Activated gamma-delta T cell treated with Interleukin-2 at 50 U/mL for 16 hours (primary cell): ENCODE measurements around the gene EIF5A.

Experiments used
- DNase-seq: peaks from one replicate; pipeline ENCODE4 v3.0.0-alpha.2; 2020

EIF5A gene

DNA sequence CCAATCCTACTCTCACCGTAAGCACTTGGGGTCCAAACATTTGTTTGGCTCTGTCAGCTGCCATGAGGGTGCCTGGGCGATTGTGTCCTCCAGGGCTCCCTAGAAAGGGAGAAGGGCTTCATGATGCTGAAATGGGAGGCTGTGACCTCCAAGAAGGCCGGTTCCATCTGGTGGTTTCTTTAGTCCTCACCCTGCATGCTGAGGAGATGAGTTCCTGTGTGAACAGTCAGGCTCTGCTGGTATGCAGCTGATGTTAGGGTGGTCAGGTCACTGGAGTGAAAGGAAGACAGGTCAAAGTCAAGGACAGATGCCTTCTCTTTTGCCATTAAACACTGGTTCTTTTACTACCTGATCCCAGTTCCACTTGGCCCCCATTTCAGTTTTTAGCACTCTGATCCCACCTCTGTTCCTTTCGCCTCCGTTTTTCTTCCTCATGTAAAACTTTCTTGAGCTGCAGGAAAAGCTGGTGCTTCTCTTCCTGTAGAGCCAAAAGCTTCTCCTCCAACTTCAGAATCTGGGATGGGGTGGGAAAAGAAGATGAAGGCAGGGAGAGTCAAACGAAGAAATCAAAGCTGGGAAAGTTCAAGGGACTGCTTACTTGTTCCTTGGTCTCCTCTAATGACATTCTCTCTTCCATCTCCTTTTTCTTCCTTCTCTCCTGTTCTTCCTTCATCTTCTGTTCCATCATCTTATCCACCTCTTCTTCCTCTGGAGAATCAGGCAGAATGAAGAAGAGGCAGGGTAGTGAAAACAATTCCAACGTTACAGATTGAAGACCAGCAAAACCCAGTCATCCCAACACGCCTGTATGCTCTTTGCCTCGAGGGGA lies 6.7 kb downstream of the EIF5A start:
- DNase-seq, result no peak

DNA sequence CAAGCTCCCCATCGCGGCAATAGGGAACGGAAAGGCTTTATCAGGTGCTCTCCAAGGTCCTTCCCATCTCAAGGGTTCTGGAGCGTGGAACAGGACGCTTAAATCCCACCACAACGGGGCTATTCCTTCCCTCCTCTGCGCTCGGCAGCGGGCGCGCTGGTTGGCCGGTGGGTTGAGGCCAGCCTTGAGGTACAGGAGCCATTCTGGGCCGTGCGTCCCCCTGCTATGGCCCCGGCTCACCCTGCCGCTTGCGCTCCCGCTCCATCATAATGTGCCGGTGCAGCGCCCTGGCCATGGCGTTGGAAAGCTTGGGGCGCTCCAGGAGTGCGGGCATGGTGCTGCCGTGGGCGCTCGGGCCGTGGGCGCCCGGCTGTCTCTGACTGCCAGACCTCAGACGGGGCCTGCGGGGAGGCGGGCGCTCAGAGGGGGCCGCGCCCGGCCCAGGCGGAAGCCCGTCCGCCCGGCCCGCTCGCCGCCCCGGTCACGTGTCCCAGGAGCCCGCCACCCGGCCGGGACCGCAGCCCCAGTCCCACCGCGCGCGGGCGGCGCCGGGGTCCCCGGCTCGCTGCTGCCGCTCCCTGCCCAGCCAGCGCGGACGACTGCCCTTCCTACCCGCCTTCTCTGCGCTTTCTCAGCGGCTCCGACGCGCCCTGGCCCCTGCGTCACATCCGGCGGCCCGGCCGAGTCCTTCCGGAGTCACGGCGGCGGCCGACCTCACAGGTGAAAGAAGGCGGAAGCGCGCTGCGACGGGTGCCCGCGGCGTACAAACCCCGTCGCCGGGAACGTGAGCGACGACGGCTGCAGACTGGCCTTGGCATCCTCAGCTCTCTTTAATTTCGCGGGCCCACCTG lies 7.5 kb downstream of the EIF5A start, which contains the start of gene GPS2:
TSS of gene GPS2 (minus strand) at position 642 of the 851 bp plus-strand sequence. CDS start at position 334, 308 bp downstream.
- DNase-seq, result peak; percentile 92

DNA sequence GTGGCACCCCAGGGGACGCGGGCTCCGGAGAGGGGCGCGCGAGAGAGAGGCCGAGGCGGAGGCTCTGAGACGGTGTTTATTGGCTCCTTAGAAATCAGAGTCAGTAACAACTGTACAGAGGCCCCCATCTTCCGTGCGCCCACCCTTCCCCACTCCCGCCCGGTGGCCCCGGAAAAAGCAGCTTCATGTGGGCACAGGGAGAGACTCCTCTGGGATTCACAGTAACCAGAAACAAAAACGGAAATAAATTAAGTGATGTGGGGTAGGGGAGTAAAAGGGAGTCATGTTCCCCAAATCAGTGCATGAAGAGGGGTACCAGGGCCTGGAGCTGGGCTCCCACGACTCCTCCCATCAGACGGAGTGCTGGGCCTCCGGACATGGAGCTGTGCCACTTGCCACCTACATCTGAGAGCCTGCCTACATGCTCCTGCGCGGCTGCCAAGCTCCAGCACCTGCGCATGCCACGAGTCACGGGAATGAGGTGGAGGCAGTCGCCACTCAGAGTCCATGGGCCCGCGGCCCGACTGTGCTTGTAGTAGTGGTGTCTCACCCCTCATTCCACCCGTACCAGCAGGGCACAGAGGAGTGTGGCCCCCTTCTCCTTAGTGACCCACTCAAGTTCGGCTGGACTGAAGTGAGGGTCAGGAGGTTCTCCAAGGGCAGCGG lies 8.3 kb downstream of the EIF5A start:
- no peak for DNase-seq

DNA sequence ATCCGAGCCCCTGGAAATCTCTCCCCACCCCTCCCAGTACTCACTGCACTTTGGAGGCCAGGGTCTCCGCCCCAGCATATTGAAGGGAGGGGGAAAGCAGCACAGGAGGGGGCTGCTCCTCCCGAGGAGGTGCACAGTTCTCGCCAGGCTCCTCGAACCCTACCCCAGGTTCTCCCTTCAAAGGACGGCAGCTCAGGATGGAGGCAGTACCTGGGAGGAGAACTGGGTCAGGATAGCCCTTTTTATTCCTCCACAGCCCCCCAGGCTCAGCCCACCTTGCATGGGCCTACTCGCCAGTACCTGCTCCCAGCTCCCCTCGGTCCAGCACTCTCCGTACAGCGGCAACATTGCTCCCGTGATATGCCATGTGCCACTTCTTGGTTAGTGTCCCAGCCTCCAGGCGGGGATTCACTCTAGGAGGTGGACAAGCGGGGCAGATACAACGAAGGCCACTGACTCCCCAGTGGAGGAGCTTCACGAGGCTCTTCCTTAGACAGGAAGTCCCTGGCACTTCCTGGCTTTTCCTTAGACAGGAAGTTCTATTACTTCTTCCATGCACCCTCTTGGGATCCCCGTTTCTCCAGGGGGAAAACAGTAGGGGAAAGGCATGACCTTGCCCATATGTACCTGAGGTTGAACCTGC lies 9.9 kb downstream of the EIF5A start:
- no peak for DNase-seq

DNA sequence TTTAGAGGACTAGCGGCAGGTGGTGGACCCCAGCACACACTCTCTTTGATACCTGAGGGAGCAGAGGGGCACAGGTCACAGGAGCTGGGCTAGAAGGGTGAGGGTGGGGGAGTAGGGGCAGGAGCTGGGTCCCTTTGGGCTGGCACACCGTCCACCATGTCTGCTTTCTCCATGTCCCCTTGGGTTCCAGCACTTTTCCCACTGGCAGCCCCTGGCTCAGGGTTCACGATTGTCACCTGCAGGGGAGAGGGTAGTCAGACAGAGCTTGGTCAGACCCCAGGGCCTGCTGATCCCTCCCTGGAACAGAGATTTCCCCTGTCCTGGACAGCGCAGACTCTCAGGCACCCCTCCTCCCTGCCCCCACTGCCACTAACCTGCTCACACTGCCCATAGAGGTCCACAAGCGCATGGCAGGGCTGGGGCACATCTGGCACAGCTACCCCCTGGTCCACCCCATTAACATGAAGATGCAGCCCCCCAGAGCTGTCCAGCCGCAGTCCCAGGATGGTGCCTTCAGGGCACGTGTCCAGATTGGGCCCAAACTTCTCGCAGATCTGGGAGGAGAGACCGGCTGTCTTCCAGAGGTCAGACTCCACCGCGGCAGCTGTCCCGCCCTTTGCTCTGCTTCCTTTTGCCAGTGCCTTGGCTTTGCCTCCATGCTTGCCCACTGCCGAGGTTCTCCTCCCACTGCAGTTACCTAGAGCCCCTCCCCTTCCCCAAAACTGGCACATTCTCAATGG lies 10.9 kb downstream of the EIF5A start:
- DNase-seq, result no peak

DNA sequence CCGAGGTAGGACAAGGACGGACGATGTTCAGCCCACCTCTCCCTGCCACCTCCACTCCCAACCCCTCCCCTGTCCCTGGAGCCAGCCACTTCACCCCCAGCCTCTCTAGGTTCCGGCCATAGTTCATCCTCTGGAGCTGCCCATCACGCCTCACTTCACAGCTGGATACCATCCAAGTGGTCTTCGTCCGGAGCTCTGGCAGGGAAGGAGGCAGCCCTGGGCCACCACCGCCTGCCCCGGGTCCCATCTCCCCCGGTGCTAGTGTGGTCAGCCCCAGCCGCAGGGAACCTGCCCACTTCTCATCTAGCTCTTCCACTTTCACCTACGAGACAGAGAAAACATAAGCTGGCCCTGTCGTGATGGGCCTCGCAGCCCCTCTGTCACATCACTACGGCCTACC lies 14.0 kb downstream of the EIF5A start:
- DNase-seq, result no peak

DNA sequence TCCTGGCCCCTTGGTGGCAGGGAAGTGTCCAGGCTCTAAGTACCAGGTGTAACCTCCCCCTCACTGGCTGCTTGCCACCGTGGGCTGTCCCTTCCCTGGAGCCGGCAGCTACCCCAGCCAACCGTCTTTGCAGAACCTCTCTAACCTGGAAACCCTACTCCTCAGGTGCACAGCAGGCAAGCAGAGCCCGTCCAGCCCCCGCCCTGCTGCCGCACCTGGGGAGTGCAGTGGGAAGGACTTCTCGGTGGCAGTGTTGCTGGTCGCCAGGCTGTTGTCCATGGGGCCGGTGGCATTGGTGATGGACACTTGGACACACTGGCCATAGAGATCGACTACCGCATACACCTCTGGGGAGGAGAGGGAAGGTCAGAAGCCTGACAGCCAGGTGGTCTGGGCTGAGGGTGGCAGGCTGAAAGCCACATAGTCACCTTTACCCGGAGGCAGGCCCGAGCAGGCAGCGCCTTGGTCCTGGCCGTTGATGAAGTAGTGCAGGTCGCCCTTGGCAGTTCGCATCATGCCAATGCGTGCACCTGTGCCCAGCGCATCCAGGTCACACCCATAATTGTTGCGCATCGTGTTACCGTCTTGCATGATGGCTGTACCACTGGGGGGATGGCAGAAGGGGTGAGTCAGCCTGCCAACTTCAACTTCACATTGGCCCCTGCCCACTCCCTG lies 15.2 kb downstream of the EIF5A start:
- no peak for DNase-seq

DNA sequence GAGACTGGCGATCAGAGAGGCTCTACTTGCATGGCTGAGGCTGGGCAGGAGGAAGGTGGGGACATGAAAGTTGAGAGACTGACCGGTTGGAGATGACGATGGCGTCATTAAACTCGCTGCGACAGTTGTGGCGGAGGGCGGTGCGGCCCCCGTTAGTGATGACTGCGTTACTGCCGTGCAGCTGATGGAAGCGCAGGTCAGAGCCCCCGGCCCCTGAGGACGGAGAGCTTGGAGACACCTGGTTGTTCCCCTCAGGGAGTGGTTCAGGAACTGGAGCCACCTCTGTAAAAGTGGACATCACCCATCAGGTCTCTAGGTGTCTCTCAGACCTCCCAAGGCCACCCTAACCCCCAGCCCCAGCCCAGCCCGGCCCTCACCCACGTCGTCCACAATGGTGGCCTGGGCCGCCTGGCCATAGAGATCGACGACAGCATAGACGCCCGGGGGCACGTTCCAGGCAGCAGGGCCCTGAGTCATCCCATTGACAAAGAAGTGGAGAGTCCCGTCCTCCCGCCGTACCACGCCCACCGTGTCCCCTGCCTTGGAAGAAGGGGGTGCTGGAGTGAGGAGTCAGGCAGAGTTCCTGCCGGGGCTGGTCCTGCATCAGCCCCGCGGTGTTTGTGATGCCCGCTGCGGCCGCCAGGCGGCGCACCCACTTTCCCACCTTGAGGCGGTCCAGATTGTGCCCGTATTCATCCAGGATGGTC lies 16.5 kb downstream of the EIF5A start:
- peak; percentile 67 for DNase-seq

DNA sequence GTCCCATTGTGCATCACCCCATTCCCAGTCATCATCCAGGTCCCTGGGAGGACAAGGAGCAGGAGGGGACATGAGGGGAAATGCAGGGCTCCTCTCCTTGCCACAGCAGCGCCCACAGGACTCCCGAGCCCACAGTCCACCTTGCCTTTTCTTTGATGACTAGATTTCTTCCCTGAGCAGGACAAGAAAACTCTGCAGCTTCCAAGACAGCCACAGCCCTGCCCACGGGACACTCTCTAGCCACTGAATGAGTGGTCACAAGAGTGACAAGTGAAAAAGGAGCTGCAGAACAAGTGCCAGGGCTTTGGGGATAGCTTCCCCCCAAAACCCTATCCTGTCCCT lies 17.0 kb downstream of the EIF5A start:
- DNase-seq, result no peak

DNA sequence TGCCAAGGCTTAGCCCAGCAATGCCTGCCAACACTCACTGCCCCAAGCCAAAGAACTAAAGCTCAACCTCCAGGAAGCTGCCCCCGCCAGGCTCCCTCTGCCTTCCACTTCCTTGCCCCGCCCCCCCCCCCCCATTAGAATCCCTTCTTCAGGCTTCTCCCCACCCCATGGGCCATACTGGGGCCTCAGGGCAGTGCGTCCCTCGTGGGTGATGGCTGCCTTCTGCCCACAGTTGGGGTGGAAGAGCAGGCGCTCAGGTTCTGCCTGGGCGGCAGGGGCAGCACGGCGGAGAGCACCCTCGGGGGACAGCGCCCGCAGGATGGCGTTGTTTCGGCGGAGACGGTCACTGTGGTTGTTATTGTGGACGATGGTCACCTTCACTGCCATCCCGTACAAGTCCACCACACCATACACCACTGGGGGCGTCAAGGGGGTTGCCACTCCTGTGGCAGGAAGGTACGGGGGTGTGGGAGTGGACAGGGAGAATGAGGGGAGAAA lies 17.7 kb downstream of the EIF5A start:
- DNase-seq, result no peak

DNA sequence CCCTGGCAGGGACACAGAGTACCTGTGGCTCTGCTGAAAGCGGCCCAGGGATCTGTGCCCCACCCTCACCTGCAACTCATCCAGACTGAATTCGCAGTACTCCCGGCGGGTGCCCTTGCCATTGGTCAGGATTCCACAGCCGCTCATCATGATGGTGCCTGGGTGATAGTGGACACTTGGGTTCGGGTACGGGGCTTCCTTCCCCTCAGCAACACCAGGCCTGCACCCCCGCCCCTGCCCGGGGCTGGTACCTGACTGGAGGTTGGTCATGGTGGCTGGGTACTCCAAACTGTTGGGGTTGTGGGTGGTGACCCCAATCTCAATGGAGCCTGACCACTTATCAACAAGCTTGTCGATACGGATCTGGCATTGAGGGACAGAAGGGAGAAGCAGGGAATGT lies 18.8 kb downstream of the EIF5A start:
- no peak for DNase-seq

DNA sequence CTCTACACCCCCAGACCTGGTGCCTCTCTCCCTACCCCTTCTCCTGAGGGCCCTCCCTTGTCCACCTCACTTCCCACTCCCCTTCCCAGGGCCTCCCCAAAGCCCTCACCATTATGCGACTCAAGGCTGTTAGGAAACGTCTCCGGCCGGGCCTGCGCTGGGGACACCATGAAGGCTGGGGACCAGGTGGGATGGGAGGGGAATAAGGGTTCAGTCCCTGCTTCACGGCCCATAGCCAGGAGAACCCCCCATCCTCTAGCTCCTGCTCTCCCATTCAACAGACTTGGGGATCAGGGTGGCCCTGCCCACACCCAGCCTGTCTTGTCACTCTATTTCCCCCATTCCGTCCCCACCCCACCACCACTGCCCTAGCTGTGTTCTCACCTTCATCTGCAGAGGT lies 19.6 kb downstream of the EIF5A start:
- no peak for DNase-seq

DNA sequence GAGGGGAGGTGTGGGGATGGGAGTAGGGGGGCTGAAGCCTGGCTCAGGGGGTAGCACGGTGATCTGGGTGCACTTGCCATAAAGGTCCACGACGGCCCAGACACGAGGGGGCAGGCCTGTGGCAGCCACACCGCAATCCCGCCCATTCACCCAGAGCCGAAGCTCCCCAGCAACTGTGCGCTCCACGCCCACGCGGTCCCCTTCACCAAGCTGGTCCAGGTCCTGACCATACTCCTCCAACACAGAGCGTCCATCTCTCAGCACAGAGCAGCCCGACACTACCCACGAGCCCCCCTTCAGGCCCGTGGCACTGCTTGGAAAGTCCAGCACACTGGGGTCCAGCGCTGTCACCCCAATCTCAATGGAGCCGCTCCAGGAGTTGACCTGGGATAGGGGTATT lies 20.1 kb downstream of the EIF5A start:
- DNase-seq, result no peak

DNA sequence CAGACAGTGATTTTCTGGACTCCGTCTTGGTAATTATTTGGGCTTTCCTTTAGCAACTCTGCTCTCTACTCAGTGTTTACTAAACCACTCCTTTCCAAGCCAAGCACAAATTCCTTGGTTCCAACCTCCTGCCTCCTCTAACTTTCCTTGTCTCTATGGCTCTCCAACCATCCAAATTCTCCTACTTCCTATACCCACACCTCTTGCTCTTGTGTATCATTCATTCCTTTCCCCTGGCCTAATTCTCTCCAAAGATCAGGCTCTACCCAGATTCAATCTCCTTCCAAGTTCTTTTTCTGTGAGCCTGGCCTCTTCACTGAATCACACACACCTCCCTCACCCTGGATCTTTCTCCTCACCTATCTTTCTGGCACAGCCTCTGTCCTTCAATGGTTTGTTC lies 20.6 kb downstream of the EIF5A start:
- DNase-seq, result no peak

DNA sequence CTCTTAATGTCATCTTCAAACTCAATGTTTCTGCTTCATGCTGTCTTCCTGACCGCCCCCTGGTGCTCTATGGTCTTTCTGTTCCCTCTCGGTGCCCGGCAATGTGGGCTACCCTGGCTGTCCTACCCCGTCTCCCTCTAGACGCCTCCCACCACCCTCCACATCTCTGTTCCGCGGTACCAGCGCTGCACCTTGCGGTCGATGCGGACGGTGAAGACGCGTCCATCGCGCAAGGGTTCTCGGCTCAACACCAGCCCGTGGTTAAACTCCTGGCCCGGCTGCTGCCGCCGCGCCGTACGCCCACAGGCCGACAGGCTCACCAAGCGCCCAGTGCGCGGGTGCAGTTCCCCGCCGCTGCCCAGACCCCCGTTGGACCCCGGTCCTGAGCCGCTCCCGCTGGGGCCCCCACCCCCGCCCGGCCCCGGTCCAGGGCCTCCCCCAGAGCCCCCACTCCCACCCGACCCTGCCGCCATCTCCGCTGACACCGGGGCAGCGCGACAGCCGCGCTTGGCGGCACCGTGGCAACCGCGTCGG lies 21.5 kb downstream of the EIF5A start, which contains the start of gene NEURL4:
TSS of gene NEURL4 (minus strand) at position 496 of the 534 bp plus-strand sequence. CDS start at position 473, 23 bp downstream.
- peak; percentile 27 for DNase-seq

DNA sequence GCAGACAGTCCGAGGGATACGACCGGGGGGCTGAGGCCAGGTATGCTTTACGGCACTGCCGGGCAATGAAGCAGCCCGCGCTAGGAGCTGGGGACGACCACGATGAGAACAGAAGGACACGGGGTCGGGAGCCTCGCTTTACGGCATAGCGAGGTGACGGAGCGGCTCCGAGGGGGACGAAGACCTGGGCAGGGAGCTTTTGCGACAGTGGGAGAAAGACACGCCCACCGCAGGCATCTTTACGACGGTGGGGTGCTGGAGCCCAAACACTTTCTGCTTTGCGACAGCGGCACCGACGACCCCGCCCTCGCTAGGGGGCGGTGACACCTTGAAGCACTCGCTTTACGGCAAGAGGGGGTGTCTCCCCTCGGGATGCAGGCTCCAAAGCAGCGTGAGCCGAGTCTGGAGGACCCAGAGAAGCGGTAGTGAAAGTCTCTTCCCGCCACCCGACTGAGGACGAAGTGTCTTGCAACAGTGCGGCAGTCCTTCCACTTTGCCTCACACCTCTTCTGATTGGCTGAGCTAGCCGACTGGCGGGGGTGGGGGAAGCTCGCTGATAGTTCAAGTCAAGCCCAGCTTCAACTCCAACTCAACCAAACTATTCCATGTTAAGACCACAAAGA lies 22.1 kb downstream of the EIF5A start:
- DNase-seq, result peak; percentile 97

DNA sequence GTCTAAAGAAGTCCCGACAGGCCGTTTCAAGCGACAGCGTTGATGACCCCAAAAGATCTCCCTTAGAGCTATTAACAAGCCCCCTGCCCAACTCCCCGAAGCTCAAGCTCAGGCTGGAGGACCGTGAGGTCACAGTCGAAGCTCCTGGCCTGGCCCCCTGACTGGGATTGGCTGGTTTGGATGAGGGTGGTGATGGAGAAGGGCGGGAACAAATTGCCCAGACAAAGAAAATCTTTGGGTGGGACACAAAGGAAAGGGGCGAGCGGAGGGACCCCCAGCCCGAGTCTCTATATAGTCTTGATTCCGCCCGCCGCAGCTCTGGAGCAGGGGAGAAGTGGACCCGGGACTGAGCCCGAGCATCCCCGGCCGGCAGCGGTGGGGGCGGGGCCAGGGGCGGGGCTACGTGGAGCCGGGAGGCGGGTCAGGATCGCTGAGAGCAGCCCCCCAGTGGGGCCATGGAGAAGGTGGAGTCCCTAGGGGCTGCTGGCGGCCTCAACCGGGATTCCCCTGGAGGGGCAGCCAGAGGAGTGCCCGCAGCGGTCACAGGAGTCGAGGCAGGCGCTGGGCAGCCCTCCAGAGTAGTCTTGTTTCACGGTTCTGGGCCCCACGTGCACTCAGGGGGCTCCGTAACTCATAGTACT lies 22.7 kb downstream of the EIF5A start:
- DNase-seq, result peak; percentile 72

DNA sequence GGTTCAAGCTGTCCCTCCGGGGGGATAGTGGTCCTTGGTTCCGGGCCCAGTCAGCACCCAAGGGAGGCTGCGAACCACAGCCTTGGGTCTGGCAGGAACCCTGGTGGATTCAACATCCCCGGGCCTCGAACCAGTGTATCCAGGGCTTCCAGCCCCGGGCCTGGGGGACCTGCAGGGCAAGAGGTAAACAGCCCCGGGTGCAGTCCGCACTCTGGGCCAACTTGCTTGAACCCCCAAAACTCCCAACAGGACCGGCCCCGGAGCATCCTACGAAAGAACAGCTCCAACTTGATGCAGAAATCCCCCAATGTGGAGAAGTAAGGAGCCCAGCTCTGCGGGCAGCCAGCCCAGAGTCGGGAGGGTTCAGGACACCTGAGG lies 23.2 kb downstream of the EIF5A start:
- no peak for DNase-seq

DNA sequence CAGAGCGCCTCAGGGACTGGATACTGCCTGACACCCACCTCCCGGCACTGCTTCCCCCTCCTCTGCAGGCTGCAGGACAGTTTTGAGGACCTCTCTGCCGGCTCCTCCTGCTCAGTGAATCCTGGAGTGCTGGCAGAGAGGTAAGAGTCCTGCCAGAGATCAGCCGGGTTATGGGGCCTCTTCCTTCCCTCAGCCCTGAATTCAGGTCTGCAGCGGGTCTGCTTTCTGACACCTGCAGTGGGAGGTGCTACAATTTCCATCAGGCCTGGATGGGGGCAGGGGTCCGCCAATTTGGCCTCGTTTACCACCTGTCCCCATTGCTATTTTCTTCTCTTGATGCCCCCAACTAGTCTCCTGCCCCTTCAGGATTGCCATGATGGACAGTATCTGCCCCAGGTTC lies 24.7 kb downstream of the EIF5A start:
- no peak for DNase-seq
